Measurements from ENCODE around the gene BMPR1A.
"Not testable (repeated sequence)": the region's sequence is repeated elsewhere in the genome, so short reads cannot be mapped to it uniquely, and the experiment has no call there.

BMPR1A gene

GRCh38 chr10:86862373-86862772 lies 106.0 kb downstream of the BMPR1A start:
- no peak for DNase-seq
- in situ Hi-C loops (cut with MboI; ENCODE audit: low pct_unique_long_range_greater_than_20kb, low sequenced_read_pairs) = no loop called here

- in situ Hi-C loops (cut with MboI; ENCODE audit: low pct_unique_long_range_greater_than_20kb, low sequenced_read_pairs) = no loop called here
- DNase-seq = no peak
Measured at GRCh38 chr10:86862786-86863483, 106.5 kb downstream of the BMPR1A start.

- in situ Hi-C loops (cut with MboI; ENCODE audit: low pct_unique_long_range_greater_than_20kb, low sequenced_read_pairs) = no loop called here
- no peak for DNase-seq
Measured at GRCh38 chr10:86863484-86863842, 107.0 kb downstream of the BMPR1A start.

- DNase-seq; in situ Hi-C loops (cut with MboI; ENCODE audit: low pct_unique_long_range_greater_than_20kb, low sequenced_read_pairs): not testable (repeated sequence)
Measured at GRCh38 chr10:86865011-86865811, 108.8 kb downstream of the BMPR1A start.

GRCh38 chr10:86867149-86867548 lies 110.7 kb downstream of the BMPR1A start:
- in situ Hi-C loops (cut with MboI; ENCODE audit: low pct_unique_long_range_greater_than_20kb, low sequenced_read_pairs) = no loop called here
- no peak for DNase-seq

- no peak for DNase-seq
- in situ Hi-C loops (cut with MboI; ENCODE audit: low pct_unique_long_range_greater_than_20kb, low sequenced_read_pairs) = no loop called here
Measured at GRCh38 chr10:86868353-86868752, 111.9 kb downstream of the BMPR1A start.

GRCh38 chr10:86870679-86871078 lies 114.3 kb downstream of the BMPR1A start:
- in situ Hi-C loops (cut with MboI; ENCODE audit: low pct_unique_long_range_greater_than_20kb, low sequenced_read_pairs) = no loop called here
- no peak for DNase-seq

GRCh38 chr10:86871563-86872183 lies 115.3 kb downstream of the BMPR1A start:
- in situ Hi-C loops (cut with MboI; ENCODE audit: low pct_unique_long_range_greater_than_20kb, low sequenced_read_pairs) = no loop called here
- DNase-seq = no peak

GRCh38 chr10:86872757-86873156 lies 116.3 kb downstream of the BMPR1A start:
- DNase-seq = peak; percentile 92
- in situ Hi-C loops (cut with MboI; ENCODE audit: low pct_unique_long_range_greater_than_20kb, low sequenced_read_pairs) = no loop called here

- DNase-seq = peak; percentile 58
- in situ Hi-C loops (cut with MboI; ENCODE audit: low pct_unique_long_range_greater_than_20kb, low sequenced_read_pairs) = loop anchor here (25.0 kb wide), 1 partner anchor 164 kb away; no protein-coding TSS in a partner anchor
Measured at GRCh38 chr10:86876748-86877147, 120.3 kb downstream of the BMPR1A start.

- in situ Hi-C loops (cut with MboI; ENCODE audit: low pct_unique_long_range_greater_than_20kb, low sequenced_read_pairs) = loop anchor here (25.0 kb wide), 1 partner anchor 167 kb away; no protein-coding TSS in a partner anchor
- DNase-seq = no peak
Measured at GRCh38 chr10:86878983-86879713, 122.7 kb downstream of the BMPR1A start.

GRCh38 chr10:86880971-86881370 lies 124.6 kb downstream of the BMPR1A start:
- DNase-seq = no peak
- in situ Hi-C loops (cut with MboI; ENCODE audit: low pct_unique_long_range_greater_than_20kb, low sequenced_read_pairs) = loop anchor here (25.0 kb wide), 1 partner anchor 169 kb away; no protein-coding TSS in a partner anchor

- in situ Hi-C loops (cut with MboI; ENCODE audit: low pct_unique_long_range_greater_than_20kb, low sequenced_read_pairs) = loop anchor here (25.0 kb wide), 1 partner anchor 176 kb away; no protein-coding TSS in a partner anchor
- DNase-seq = peak; percentile 89
Measured at GRCh38 chr10:86888585-86889381, 132.4 kb downstream of the BMPR1A start.

- no peak for DNase-seq
- in situ Hi-C loops (cut with MboI; ENCODE audit: low pct_unique_long_range_greater_than_20kb, low sequenced_read_pairs) = loop anchor here (25.0 kb wide), 1 partner anchor 178 kb away; no protein-coding TSS in a partner anchor
Measured at GRCh38 chr10:86889997-86890396, 133.6 kb downstream of the BMPR1A start.

- in situ Hi-C loops (cut with MboI; ENCODE audit: low pct_unique_long_range_greater_than_20kb, low sequenced_read_pairs) = loop anchor here (25.0 kb wide), 1 partner anchor 186 kb away; no protein-coding TSS in a partner anchor
Measured at GRCh38 chr10:86898511-86898910, 142.1 kb downstream of the BMPR1A start.

GRCh38 chr10:86899132-86899531 lies 142.7 kb downstream of the BMPR1A start:
- in situ Hi-C loops (cut with MboI; ENCODE audit: low pct_unique_long_range_greater_than_20kb, low sequenced_read_pairs) = loop anchor here (25.0 kb wide), 1 partner anchor 187 kb away; no protein-coding TSS in a partner anchor
- no peak for DNase-seq

More at GRCh38 chr10:86898511-86898910, 142.1 kb downstream of the BMPR1A start:
- no peak for DNase-seq

- in situ Hi-C loops (cut with MboI; ENCODE audit: low pct_unique_long_range_greater_than_20kb, low sequenced_read_pairs) = loop anchor here (25.0 kb wide), 1 partner anchor 187 kb away; no protein-coding TSS in a partner anchor
Measured at GRCh38 chr10:86899670-86900276, 143.4 kb downstream of the BMPR1A start.

GRCh38 chr10:86900955-86901354 lies 144.5 kb downstream of the BMPR1A start:
- DNase-seq = no peak
- in situ Hi-C loops (cut with MboI; ENCODE audit: low pct_unique_long_range_greater_than_20kb, low sequenced_read_pairs) = no loop called here

More at GRCh38 chr10:86899670-86900276, 143.4 kb downstream of the BMPR1A start:
- DNase-seq = peak; percentile 65
